ENCODE results near the gene PBX3. TPM values are rescaled to one million over a fixed set of nuclear protein-coding genes. Genes with fewer than 3 reads are reported as not detected.

PBX3 gene
- total RNA-seq, 2 experiments from 2014 or later, result 9.4 to 14.3 TPM

DNA sequence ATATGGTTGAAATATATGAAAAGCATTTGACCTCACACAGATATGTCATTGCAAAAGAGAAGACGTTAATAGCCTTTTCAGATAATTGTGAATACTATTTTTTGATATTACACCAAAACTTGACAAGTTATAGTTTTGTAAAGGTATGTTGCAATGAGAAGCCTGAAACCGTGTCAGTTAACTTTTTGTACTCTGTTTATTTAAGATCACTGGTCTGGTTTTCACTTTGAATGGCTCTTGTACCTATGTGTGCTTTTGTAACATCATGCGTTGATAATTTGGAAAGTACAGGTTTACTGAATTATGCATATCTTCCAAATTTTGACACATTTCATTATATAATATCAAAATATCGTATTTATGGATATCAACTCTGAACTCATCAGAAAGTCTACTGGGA lies 177.2 kb downstream of the PBX3 start:
- Mint-ChIP-seq H3K36me3 (ENCODE audit: low read depth) (no peaks in the 10 kb centered on the region), H3K9me3 (no peaks in the 10 kb centered on the region), H3K27ac (no peak overlapping the region), H3K4me3 (no peak overlapping the region), H3K27me3 (ENCODE audit: low read depth) (no peaks in the 10 kb centered on the region), H3K4me1 (ENCODE audit: low read depth) (no peaks in the 10 kb centered on the region)
- intact Hi-C loops (cut with micrococcal nuclease), result no loop called here
- CTCF ChIA-PET, result no interaction called here
- no peak for DNase-seq

DNA sequence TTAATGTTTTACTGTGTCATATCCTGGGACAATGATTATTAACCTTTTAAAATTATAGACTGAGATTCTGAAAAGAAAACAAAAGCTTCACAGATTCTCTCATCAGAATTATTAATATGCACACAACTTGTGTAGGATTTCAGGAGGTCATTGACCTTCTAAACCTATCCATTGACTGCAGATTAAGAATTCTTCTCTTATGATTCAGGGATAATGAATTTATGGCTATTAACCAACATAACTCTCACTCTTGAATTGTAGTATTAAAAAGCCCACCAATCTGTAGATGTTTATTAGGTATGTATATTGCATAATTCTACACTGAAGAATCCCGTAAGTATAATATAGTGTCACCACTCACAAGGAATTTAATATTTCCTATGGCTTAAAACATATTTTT lies 179.8 kb downstream of the PBX3 start:
- H3K36me3 Mint-ChIP-seq (ENCODE audit: low read depth), result no peaks in the 10 kb centered on the region
- CTCF ChIA-PET, result interaction anchor here (1.3 kb wide), 1 partner anchor 15 kb away, joined by 5 read pairs; no protein-coding TSS in a partner anchor
- no peak overlapping the region for H3K4me3 Mint-ChIP-seq
- intact Hi-C loops (cut with micrococcal nuclease), result no loop called here
- no peak for DNase-seq
- no peak overlapping the region for H3K27ac Mint-ChIP-seq
- no peaks in the 10 kb centered on the region for H3K27me3 Mint-ChIP-seq (ENCODE audit: low read depth)
- H3K4me1 Mint-ChIP-seq (ENCODE audit: low read depth), result no peaks in the 10 kb centered on the region
- H3K9me3 Mint-ChIP-seq, result no peaks in the 10 kb centered on the region

DNA sequence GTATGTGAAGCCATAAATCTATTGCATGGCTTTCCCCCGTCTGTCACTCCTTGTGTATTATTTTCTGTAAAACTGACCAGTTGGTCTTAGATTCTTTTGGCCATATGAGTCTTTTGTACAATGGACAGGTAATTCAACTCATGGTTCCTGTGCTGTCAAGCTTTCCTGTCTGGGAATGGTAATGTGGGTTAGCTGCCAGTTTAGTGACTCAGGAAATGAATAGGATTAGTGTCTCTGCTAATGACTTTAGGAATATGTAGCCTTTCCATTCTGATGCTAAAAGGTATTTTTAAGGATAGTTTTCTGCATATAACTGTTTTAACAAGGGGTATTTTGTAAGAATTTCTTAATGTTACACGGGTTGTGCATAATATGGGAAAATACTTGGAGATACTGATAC lies 182.7 kb downstream of the PBX3 start:
- H3K4me1 Mint-ChIP-seq (ENCODE audit: low read depth), result no peaks in the 10 kb centered on the region
- no peaks in the 10 kb centered on the region for H3K9me3 Mint-ChIP-seq
- CTCF ChIA-PET, result no interaction called here
- no peak for DNase-seq
- intact Hi-C loops (cut with micrococcal nuclease), result no loop called here
- no peaks in the 10 kb centered on the region for H3K27me3 Mint-ChIP-seq (ENCODE audit: low read depth)
- H3K4me3 Mint-ChIP-seq, result no peak overlapping the region
- H3K36me3 Mint-ChIP-seq (ENCODE audit: low read depth), result peaks cover 2% of the 10 kb centered on the region
- no peak overlapping the region for H3K27ac Mint-ChIP-seq

DNA sequence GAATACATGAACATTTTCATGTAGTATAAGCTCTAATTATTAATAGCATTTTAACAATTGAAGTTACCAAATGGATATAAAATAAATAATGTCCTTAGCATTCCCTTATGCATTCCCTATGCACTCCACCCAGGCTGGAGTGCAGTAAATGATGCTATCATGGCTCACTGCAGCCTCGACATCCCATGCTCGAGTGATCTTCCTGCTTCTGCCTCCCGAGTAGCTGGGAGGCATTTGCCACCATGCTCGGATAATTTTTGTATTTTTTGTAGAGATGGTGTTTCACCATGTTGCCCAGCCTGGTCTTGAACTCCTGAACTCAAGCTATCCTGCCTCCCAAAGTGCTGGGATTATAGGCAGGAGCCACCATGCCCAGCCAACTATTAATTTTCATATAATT lies 184.0 kb downstream of the PBX3 start:
- no peaks in the 10 kb centered on the region for H3K9me3 Mint-ChIP-seq
- CTCF ChIA-PET, result no interaction called here
- intact Hi-C loops (cut with micrococcal nuclease), result no loop called here
- H3K27me3 Mint-ChIP-seq (ENCODE audit: low read depth), result no peaks in the 10 kb centered on the region
- H3K36me3 Mint-ChIP-seq (ENCODE audit: low read depth), result peaks cover 2% of the 10 kb centered on the region
- H3K27ac Mint-ChIP-seq, result no peak overlapping the region
- H3K4me3 Mint-ChIP-seq, result no peak overlapping the region
- H3K4me1 Mint-ChIP-seq (ENCODE audit: low read depth), result no peaks in the 10 kb centered on the region
- DNase-seq, result no peak

DNA sequence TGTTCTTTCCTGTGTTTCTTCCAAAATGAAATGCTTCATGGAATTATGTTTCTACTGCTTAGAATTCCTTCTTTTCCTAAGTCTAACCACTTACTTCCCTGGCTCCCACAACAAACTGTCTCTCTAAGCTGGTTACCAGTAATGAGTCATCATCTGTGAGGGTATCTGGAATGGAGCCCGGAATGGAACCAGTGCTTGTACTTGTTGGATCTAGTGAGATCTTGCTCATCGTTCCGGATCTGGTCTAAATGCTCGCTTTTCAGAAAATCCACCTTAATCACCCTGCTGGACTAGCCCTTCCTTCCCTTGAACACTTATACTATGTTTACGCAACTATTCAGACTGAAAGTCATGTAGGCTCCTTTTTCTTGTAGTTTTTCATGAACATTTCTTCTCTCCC lies 184.8 kb downstream of the PBX3 start:
- no peaks in the 10 kb centered on the region for H3K4me1 Mint-ChIP-seq (ENCODE audit: low read depth)
- no peaks in the 10 kb centered on the region for H3K27me3 Mint-ChIP-seq (ENCODE audit: low read depth)
- H3K36me3 Mint-ChIP-seq (ENCODE audit: low read depth), result peaks cover 2% of the 10 kb centered on the region
- DNase-seq, result no peak
- no peak overlapping the region for H3K27ac Mint-ChIP-seq
- no peak overlapping the region for H3K4me3 Mint-ChIP-seq
- CTCF ChIA-PET, result no interaction called here
- intact Hi-C loops (cut with micrococcal nuclease), result no loop called here
- H3K9me3 Mint-ChIP-seq, result no peaks in the 10 kb centered on the region

DNA sequence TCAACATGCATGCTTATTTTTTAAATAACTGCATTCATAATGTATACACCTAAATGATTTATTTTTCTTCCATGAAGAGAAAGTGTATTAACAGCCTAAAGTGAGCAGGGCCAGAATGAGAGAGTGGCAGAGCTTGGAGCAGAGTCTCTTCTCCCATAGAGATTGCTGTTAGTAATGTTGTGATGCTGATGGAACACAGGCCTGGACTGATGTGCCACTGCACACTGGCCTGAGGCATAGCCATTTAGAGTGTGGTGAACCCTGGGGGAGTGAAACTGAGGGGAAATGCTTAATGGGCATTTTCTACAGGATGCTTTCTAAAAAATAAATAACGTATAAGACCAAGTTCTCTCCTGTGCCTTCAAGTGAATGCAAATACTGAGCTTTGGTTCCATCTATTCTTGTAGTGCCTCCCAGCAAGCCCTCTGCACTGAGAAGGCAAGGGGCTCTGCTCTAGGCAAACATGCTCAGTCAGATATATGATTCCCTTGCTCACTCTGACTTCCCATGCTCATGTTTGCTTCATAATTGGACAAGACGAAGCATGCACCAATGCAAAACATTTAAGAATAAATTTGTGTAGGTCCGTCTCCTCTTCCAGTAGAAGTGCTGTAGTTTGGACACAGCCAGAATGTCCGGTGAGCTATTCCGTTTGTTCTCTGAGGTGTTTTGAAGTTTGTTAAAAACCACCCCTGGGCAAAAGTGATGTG lies 185.7 kb downstream of the PBX3 start:
- intact Hi-C loops (cut with micrococcal nuclease), result no loop called here
- Mint-ChIP-seq H3K27me3 (ENCODE audit: low read depth) (no peaks in the 10 kb centered on the region), H3K4me1 (ENCODE audit: low read depth) (no peaks in the 10 kb centered on the region), H3K36me3 (ENCODE audit: low read depth) (peaks cover 2% of the 10 kb centered on the region), H3K9me3 (no peaks in the 10 kb centered on the region), H3K4me3 (no peak overlapping the region), H3K27ac (no peak overlapping the region)
- no peak for DNase-seq
- CTCF ChIA-PET, result interaction anchor here (0.6 kb wide), 1 partner anchor 265 kb away, joined by 3 read pairs; no protein-coding TSS in a partner anchor

DNA sequence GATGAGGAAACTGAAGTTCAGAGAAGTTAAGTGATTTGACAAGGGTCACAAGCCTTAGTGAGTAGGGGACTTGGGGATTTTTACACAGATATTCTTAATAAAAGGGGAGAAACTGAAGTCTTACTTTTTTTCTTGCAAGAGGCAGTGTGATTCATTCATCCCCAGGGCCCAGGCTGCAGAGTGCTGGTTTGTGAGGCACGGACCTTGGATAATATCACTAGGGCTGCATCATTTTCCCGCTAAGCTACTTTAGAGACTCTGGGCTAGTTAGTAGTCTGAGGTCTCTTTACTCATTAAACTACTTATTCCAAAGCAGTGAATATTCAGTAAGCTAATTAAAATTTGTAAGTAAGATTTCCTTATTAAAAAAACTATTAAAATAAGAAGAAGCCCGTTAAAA lies 195.0 kb downstream of the PBX3 start:
- intact Hi-C loops (cut with micrococcal nuclease), result no loop called here
- no peak for DNase-seq
- no peak overlapping the region for H3K4me3 Mint-ChIP-seq
- no peak overlapping the region for H3K27ac Mint-ChIP-seq
- CTCF ChIA-PET, result interaction anchor here (1.3 kb wide), 1 partner anchor 15 kb away, joined by 5 read pairs; no protein-coding TSS in a partner anchor
- H3K36me3 Mint-ChIP-seq (ENCODE audit: low read depth), result peaks cover 14% of the 10 kb centered on the region
- H3K27me3 Mint-ChIP-seq (ENCODE audit: low read depth), result no peaks in the 10 kb centered on the region
- H3K4me1 Mint-ChIP-seq (ENCODE audit: low read depth), result no peaks in the 10 kb centered on the region
- peaks cover 13% of the 10 kb centered on the region for H3K9me3 Mint-ChIP-seq

DNA sequence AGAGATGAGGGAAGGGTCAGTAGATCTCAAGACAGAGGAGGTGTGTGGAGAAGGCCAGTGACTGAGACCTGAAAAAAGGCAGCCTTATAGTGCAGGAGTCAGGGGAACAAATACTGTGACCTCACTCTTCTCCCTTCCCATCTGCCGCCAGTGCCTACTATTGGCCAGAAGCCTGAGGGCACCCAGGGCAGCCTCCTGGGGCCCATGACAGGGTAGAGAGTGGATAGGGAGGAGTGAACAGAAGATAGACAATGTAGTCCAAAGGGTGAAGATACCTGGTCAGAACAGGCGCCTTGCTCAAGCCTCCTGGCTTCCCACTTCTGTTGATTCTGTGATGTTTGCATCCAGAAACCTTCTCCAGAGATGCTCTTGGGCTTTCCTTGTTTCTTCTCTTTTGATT lies 196.7 kb downstream of the PBX3 start:
- H3K36me3 Mint-ChIP-seq (ENCODE audit: low read depth), result peaks cover 14% of the 10 kb centered on the region
- H3K27me3 Mint-ChIP-seq (ENCODE audit: low read depth), result no peaks in the 10 kb centered on the region
- CTCF ChIA-PET, result no interaction called here
- H3K4me3 Mint-ChIP-seq, result no peak overlapping the region
- peaks cover 13% of the 10 kb centered on the region for H3K9me3 Mint-ChIP-seq
- no peak overlapping the region for H3K27ac Mint-ChIP-seq
- intact Hi-C loops (cut with micrococcal nuclease), result no loop called here
- DNase-seq, result no peak
- no peaks in the 10 kb centered on the region for H3K4me1 Mint-ChIP-seq (ENCODE audit: low read depth)

DNA sequence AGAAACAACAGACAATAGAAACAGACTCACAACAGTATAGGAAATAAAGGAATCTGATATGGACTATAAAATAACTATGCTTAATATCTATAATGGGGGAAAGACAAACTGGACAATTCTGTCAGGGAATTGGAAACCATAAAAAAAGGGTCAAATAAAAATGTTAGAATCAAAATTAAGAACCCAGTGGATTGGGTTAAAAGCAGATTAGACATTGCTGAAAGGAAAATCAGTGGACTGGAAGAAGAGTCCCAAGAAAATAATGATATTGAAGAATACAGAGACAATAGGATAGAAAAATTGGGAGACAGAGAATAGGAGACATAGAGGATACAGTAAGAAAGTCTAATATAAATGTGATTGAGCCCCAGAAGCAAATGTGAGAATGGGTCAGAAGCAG lies 199.2 kb downstream of the PBX3 start:
- intact Hi-C loops (cut with micrococcal nuclease), result no loop called here
- H3K27me3 Mint-ChIP-seq (ENCODE audit: low read depth), result no peaks in the 10 kb centered on the region
- H3K4me1 Mint-ChIP-seq (ENCODE audit: low read depth), result no peaks in the 10 kb centered on the region
- DNase-seq, result no peak
- H3K36me3 Mint-ChIP-seq (ENCODE audit: low read depth), result peaks cover 14% of the 10 kb centered on the region
- peaks cover 13% of the 10 kb centered on the region for H3K9me3 Mint-ChIP-seq
- no peak overlapping the region for H3K4me3 Mint-ChIP-seq
- CTCF ChIA-PET, result no interaction called here
- H3K27ac Mint-ChIP-seq, result no peak overlapping the region

DNA sequence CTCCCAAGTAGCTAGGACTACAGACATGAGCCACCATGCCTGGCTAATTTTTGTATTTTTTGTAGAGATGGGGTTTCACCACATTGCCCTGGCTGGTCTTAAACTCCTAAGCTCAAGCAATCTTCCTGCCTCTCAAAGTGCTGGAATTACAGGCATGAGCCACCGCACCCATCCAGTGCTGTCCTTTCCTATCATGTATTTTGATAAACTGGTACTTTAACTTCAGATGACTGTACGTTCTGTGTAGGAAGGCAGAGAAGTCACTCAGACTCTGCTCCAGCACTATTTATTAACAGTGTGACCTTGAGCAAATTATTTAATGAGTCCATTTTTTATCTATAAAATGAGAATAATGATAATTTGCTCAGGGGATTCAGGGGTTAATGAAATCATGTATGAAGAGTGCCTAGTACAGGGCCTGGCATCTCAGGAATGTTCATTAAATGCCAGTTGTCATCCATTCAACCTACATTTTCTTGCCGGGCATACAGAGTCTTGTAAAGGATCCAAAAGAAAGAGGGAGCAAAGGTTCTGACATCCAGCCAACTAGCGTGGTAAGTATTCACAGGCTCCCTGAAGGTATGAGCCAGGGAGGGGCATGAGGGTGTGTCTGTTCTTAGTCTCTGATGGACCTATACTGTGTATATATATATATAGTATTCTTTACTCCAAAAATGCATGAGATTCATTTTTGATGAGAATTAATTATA lies 201.9 kb downstream of the PBX3 start:
- DNase-seq, result no peak
- CTCF ChIA-PET, result no interaction called here
- H3K27me3 Mint-ChIP-seq (ENCODE audit: low read depth), result no peaks in the 10 kb centered on the region
- H3K36me3 Mint-ChIP-seq (ENCODE audit: low read depth), result peaks cover 14% of the 10 kb centered on the region
- peaks cover 13% of the 10 kb centered on the region for H3K9me3 Mint-ChIP-seq
- no peak overlapping the region for H3K27ac Mint-ChIP-seq
- H3K4me3 Mint-ChIP-seq, result no peak overlapping the region
- intact Hi-C loops (cut with micrococcal nuclease), result no loop called here
- no peaks in the 10 kb centered on the region for H3K4me1 Mint-ChIP-seq (ENCODE audit: low read depth)

DNA sequence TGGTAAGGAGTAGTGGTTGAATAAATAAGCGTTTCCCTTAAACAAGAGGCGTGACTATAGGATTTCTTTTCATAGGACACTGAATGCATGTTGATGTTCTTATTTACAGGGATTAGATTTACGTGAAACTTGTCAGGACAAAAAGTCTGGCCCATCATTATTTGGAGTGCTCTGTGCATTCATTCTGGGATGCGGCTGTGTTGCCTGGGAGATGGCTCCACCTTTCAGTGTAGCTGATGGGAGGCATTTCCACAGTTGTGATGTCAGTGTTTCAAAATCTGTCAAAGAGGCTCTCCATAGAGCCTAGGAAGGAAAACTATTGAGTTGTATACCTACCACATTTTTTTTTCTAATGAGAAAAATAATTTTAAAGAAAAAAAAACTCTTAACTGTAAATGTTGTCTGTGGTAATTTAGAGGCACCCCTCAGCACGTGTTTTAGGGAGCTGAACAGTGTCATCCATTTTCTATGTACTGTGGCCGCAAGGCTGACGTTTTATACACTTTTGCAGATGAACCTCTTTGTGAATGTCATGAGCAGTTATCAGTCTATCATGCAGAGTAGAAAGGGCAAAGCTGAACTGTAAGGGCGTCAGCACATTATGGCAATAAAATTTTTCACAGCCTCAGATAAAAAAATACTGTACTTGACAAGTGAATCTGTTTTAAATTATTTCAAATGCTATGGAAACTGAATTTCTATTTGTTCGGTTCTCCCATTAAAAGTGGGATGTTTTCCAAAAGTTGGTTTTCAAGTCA lies 202.7 kb downstream of the PBX3 start:
- no peak overlapping the region for H3K27ac Mint-ChIP-seq
- no peaks in the 10 kb centered on the region for H3K4me1 Mint-ChIP-seq (ENCODE audit: low read depth)
- intact Hi-C loops (cut with micrococcal nuclease), result no loop called here
- peaks cover 11% of the 10 kb centered on the region for H3K9me3 Mint-ChIP-seq
- peaks cover 10% of the 10 kb centered on the region for H3K36me3 Mint-ChIP-seq (ENCODE audit: low read depth)
- CTCF ChIA-PET, result interaction anchor here (0.6 to 0.7 kb wide), 2 partner anchors 493 to 574 kb away, joined by 3 to 4 read pairs; no protein-coding TSS in a partner anchor
- no peak overlapping the region for H3K4me3 Mint-ChIP-seq
- no peaks in the 10 kb centered on the region for H3K27me3 Mint-ChIP-seq (ENCODE audit: low read depth)
- DNase-seq, result no peak

DNA sequence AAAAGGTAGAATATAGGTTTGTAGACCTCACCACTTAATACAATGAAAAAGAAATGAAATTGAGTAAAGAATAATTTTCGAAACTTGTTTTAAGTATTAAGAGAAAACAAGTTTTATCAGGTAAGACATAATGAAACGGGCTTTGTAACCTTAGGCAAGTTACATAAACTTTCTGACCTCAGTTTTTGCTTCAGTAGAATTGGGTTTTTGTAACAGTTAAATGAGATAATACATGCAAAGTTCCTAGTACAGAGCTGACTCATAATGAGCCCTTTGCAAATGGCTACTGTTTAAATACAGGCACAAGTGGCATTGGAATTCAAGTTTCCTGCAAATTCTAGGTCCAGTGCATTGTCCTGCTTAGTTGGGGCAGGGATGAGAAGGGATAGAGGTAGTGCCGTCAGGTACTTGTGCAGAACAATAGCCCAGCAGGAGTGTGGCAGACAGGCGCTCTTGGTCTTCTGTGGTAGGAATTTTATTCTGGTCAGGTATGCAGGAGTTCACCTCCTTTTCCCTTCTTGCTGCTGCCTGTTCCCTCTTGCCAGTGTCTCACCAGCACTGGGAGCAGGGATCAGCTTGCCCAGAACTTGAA lies 203.8 kb downstream of the PBX3 start:
- DNase-seq, result no peak
- Mint-ChIP-seq H3K27ac (no peak overlapping the region), H3K4me3 (no peak overlapping the region), H3K27me3 (ENCODE audit: low read depth) (no peaks in the 10 kb centered on the region), H3K4me1 (ENCODE audit: low read depth) (no peaks in the 10 kb centered on the region), H3K9me3 (peaks cover 5% of the 10 kb centered on the region), H3K36me3 (ENCODE audit: low read depth) (peaks cover 4% of the 10 kb centered on the region)
- intact Hi-C loops (cut with micrococcal nuclease), result no loop called here
- CTCF ChIA-PET, result interaction anchor here (1.0 kb wide), 1 partner anchor 15 kb away, joined by 3 read pairs; no protein-coding TSS in a partner anchor
